Activated CD4-positive, alpha-beta T cell treated with anti-CD3 and anti-CD28 coated beads, Interleukin-2, Interleukin-6, amounts not matched to agents 100 ng/mL and 50 ng/mL, durations not matched to agents 16 hours and 8 hours (primary cell): ENCODE results near the gene FN3KRP.
"Not testable (repeated sequence)": the region's sequence is repeated elsewhere in the genome, so short reads cannot be mapped to it uniquely, and the experiment has no call there.

ENCODE experiments used
- DNase-seq: peaks from one replicate; pipeline ENCODE4 v3.0.0-alpha.2; 2020

Gene FN3KRP

GRCh38 chr17:82745524-82745923, 29.0 kb downstream of the FN3KRP start:
- DNase-seq = no peak

- no peak for DNase-seq
Measured at GRCh38 chr17:82748756-82749155, 32.2 kb downstream of the FN3KRP start.

- DNase-seq = no peak
Measured at GRCh38 chr17:82750241-82750908, 33.9 kb downstream of the FN3KRP start.

- no peak for DNase-seq
Measured at GRCh38 chr17:82751171-82751570, 34.7 kb downstream of the FN3KRP start.

- peak; percentile 93 for DNase-seq
Measured at GRCh38 chr17:82751571-82752370, 35.3 kb downstream of the FN3KRP start, which contains the start of gene TBCD. TSS of gene TBCD (plus strand) at chr17:82752065. CDS start at chr17:82752194, 129 bp downstream.

- DNase-seq = peak; percentile 24
Measured at GRCh38 chr17:82752371-82753200, 36.1 kb downstream of the FN3KRP start.

- DNase-seq = no peak
Measured at GRCh38 chr17:82753201-82753464, 36.6 kb downstream of the FN3KRP start.

- peak; percentile 24 for DNase-seq
Measured at GRCh38 chr17:82754297-82755208, 38.0 kb downstream of the FN3KRP start.

- DNase-seq = no peak
Measured at GRCh38 chr17:82756166-82756565, 39.7 kb downstream of the FN3KRP start.

- DNase-seq = no peak
Measured at GRCh38 chr17:82765371-82765770, 48.9 kb downstream of the FN3KRP start.

GRCh38 chr17:82767041-82767754, 50.7 kb downstream of the FN3KRP start:
- DNase-seq = peak; percentile 52

- DNase-seq = no peak
Measured at GRCh38 chr17:82769041-82769440, 52.5 kb downstream of the FN3KRP start.

GRCh38 chr17:82772026-82772425, 55.5 kb downstream of the FN3KRP start:
- DNase-seq = no peak

- not testable (repeated sequence) for DNase-seq
Measured at GRCh38 chr17:82774456-82774855, 58.0 kb downstream of the FN3KRP start.

- peak; percentile 41 for DNase-seq
Measured at GRCh38 chr17:82775001-82775823, 58.7 kb downstream of the FN3KRP start.

GRCh38 chr17:82776454-82776853, 59.9 kb downstream of the FN3KRP start:
- DNase-seq = no peak
